Measurements from ENCODE around the gene CHST13.

DNA sequence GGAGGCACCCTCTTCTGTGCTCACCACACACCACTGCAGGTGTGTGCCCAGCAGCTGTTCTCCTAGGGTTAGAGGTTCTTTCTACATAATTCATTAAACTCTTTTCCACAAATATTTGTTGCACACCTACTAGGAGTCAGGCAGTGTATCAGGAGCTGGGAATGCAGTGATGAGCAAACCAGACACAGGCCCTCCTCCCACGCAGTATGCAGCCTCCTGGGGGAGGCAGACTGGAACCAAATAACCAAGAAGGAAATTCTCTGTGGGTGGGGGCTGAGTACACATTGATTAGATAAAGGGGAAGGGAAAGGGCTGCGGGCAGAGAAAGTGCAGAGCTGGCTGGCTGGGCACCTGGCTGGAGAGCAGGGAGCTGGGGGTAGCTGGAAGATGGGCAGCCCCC lies 53.3 kb downstream of the CHST13 start:
- TF ChIP-seq, protein P1, sequence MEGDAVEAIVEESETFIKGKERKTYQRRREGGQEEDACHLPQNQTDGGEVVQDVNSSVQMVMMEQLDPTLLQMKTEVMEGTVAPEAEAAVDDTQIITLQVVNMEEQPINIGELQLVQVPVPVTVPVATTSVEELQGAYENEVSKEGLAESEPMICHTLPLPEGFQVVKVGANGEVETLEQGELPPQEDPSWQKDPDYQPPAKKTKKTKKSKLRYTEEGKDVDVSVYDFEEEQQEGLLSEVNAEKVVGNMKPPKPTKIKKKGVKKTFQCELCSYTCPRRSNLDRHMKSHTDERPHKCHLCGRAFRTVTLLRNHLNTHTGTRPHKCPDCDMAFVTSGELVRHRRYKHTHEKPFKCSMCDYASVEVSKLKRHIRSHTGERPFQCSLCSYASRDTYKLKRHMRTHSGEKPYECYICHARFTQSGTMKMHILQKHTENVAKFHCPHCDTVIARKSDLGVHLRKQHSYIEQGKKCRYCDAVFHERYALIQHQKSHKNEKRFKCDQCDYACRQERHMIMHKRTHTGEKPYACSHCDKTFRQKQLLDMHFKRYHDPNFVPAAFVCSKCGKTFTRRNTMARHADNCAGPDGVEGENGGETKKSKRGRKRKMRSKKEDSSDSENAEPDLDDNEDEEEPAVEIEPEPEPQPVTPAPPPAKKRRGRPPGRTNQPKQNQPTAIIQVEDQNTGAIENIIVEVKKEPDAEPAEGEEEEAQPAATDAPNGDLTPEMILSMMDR (conservative IDR thresholded peaks at IDR 0.05; ENCODE audit: low read depth, low read length), result no peak
- no peak for TF ChIP-seq POLR2A (IDR thresholded peaks at IDR 0.05; ENCODE audit: low read depth, low read length)
- no peak for TF ChIP-seq SMC3 (IDR thresholded peaks at IDR 0.05; ENCODE audit: low read depth, low read length)
- TF ChIP-seq BHLHE40 (IDR thresholded peaks at IDR 0.05; ENCODE audit: low read depth, low read length), result no peak
- no peak for TF ChIP-seq RFX5 (IDR thresholded peaks at IDR 0.05; ENCODE audit: low read depth, low read length)
- no peak for TF ChIP-seq RCOR1 (IDR thresholded peaks at IDR 0.05; ENCODE audit: insufficient replicate concordance, low read length)
- no peak for TF ChIP-seq RAD21 (IDR thresholded peaks at IDR 0.05; ENCODE audit: low read length)
- TF ChIP-seq, protein P2, sequence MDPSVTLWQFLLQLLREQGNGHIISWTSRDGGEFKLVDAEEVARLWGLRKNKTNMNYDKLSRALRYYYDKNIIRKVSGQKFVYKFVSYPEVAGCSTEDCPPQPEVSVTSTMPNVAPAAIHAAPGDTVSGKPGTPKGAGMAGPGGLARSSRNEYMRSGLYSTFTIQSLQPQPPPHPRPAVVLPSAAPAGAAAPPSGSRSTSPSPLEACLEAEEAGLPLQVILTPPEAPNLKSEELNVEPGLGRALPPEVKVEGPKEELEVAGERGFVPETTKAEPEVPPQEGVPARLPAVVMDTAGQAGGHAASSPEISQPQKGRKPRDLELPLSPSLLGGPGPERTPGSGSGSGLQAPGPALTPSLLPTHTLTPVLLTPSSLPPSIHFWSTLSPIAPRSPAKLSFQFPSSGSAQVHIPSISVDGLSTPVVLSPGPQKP (IDR thresholded peaks at IDR 0.05; ENCODE audit: borderline replicate concordance, low read depth, low read length), result no peak
- TF ChIP-seq, protein P3, sequence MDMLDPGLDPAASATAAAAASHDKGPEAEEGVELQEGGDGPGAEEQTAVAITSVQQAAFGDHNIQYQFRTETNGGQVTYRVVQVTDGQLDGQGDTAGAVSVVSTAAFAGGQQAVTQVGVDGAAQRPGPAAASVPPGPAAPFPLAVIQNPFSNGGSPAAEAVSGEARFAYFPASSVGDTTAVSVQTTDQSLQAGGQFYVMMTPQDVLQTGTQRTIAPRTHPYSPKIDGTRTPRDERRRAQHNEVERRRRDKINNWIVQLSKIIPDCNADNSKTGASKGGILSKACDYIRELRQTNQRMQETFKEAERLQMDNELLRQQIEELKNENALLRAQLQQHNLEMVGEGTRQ (IDR thresholded peaks at IDR 0.05; ENCODE audit: low read depth, low read length), result no peak
- TF ChIP-seq CHD1 (IDR thresholded peaks at IDR 0.05; ENCODE audit: low read depth, low read length), result no peak
- no peak for TF ChIP-seq CEBPB (IDR thresholded peaks at IDR 0.05; ENCODE audit: low read depth, low read length)
- no peak for TF ChIP-seq FOS (IDR thresholded peaks at IDR 0.05; ENCODE audit: low read depth, low read length)
- no peak for TF ChIP-seq NFE2L2 (IDR thresholded peaks at IDR 0.05; ENCODE audit: low read depth, low read length)
- no peak for TF ChIP-seq MXI1 (IDR thresholded peaks at IDR 0.05; ENCODE audit: borderline replicate concordance, low read depth, low read length)
